ENCODE data around the gene RAB21.

The RAB21 gene

GRCh38 chr12:71799106-71799505 lies 44.4 kb downstream of the RAB21 start:
- TF ChIP-seq GATA2 (IDR thresholded peaks at IDR 0.05; ENCODE audit: low read depth, low read length) (no peak), GATA3 (IDR thresholded peaks at IDR 0.05; ENCODE audit: low read depth, low read length) (no peak)

DNA sequence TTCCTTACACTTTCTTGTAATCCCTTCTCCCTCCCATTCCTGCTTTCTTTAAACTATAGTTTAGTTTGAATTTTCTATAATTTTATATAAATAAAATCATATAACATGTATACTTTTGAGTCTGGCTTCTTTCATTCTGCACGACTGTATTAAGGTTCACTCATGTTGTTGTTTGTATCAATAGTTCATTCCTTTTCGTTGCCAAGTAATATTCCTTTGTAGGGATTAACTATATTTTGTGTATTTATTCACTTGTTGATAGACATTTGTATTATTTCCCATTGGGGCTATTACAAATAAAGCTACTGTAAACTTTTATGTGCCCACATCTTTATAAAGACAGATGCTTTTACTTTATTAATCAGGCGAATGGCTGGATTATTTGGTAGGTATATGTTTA lies 45.5 kb downstream of the RAB21 start:
- no peak for TF ChIP-seq GATA3 (IDR thresholded peaks at IDR 0.05; ENCODE audit: low read depth, low read length)
- no peak for TF ChIP-seq GATA2 (IDR thresholded peaks at IDR 0.05; ENCODE audit: low read depth, low read length)

DNA sequence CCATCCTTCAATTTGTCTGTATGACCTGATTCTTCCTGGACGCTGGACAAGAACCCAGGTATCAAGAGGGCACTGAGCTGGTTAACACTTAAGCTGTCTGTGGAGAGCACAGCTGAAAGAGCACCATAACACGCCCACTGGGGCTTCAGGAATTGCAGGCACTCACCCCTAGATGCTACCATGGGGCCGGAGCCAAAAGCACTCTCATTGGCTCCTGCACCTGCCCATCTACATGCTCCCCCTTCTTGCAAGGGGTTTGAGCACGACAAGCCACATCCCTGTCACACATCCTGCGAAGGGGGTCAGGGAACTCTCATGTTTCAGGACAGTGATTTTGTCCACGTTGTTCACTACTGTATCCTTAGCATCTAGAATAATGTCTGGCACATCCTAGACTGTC lies 49.8 kb downstream of the RAB21 start:
- no peak for TF ChIP-seq GATA3 (IDR thresholded peaks at IDR 0.05; ENCODE audit: low read depth, low read length)
- no peak for TF ChIP-seq GATA2 (IDR thresholded peaks at IDR 0.05; ENCODE audit: low read depth, low read length)

DNA sequence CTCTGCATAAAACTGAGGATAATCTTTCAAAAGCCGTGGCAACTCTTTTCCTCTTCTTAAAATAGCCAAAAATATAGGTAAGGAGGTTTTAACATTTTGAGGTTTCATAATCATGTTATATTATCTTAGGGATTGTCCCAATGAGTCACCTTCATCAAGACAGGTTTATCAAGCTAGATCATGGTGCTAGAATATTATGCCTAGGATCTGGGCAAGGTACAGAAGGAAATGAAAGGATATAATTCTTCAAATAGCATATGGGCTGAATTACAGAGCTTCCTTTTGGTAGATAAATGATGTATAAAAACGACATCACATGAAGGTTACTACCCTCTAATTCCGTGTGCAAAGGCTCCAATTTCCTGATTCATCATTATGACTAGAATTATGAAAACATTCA lies 56.3 kb downstream of the RAB21 start:
- TF ChIP-seq GATA2 (IDR thresholded peaks at IDR 0.05; ENCODE audit: low read depth, low read length) (no peak), GATA3 (IDR thresholded peaks at IDR 0.05; ENCODE audit: low read depth, low read length) (no peak)

DNA sequence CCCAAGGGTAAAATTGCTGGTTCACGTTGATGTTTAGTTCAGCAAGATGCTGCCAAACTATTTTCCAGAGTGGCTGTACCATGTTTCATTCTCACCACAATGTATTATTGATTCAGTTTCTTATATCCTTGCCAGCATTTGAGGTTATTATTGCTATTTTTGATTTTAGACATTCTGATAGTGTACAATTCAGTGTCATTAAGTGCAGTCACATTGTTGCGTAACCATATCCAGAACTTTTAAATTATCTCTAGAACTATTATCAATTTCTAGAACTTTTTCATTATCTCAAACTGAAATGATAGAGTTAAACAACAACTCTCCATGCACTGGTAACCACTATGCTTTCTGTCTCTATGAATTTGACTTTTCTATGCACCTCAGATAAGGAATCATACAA lies 74.2 kb downstream of the RAB21 start:
- no peak for TF ChIP-seq GATA3 (IDR thresholded peaks at IDR 0.05; ENCODE audit: low read depth, low read length)

DNA sequence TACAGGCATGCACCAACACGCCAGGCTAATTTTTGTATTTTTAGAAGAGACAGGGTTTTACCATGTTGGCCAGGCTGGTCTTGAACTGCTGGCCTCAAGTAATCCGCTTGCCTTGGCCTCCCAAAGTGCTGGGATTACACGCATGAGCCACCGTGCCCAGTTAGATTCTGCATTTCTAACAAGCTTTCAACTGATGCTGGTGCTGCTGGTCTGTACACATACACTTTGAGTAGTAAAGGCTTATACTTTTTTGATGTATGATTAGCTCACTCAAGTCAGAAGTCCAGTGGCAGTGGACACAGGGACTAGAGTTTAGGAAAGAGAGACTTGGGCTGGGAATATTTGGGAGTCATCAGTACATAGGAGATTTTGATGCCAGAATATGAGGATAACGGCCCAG lies 82.7 kb downstream of the RAB21 start:
- TF ChIP-seq GATA2 (IDR thresholded peaks at IDR 0.05; ENCODE audit: low read depth, low read length) (no peak), GATA3 (IDR thresholded peaks at IDR 0.05; ENCODE audit: low read depth, low read length) (no peak)

DNA sequence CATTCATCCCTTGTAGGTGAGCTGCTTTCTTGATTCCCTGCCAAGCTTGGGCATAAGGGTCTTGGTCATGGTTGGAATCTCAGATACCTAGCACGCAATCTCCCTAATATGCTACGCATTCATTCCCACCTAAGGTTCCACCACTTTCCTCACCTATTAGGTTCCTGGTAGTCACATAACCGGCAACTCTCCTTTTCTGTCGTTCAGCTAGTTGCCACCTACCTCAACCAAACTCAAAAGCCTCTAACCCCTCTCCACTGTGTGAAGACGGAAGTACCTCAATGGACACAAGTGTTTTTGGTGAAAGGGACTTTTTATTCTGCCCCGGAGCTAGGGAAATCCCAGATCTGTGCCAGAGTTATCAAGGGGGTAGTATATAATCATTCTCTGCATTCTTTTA lies 83.6 kb downstream of the RAB21 start:
- TF ChIP-seq GATA2 (IDR thresholded peaks at IDR 0.05; ENCODE audit: low read depth, low read length) (no peak), GATA3 (IDR thresholded peaks at IDR 0.05; ENCODE audit: low read depth, low read length) (no peak)

DNA sequence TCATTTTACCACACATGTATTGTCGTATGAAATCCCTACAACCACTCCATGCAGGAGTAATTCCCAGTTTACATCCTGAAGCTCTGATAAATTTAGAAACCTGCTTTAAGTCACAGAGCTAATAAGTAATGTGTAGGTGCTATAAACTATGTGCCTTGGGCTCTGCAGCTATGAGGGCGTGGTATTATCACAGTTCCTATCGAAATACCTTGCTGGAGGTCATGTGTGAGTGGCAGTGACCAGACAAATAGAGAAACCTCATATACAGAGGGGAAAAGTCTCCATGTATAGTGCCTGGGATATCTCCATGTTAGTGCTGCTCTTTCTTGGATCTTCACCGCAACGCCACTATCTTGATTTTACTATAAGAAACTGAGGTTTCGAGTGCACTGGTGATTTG lies 84.0 kb downstream of the RAB21 start:
- TF ChIP-seq GATA2 (IDR thresholded peaks at IDR 0.05; ENCODE audit: low read depth, low read length) (no peak), GATA3 (IDR thresholded peaks at IDR 0.05; ENCODE audit: low read depth, low read length) (no peak)

DNA sequence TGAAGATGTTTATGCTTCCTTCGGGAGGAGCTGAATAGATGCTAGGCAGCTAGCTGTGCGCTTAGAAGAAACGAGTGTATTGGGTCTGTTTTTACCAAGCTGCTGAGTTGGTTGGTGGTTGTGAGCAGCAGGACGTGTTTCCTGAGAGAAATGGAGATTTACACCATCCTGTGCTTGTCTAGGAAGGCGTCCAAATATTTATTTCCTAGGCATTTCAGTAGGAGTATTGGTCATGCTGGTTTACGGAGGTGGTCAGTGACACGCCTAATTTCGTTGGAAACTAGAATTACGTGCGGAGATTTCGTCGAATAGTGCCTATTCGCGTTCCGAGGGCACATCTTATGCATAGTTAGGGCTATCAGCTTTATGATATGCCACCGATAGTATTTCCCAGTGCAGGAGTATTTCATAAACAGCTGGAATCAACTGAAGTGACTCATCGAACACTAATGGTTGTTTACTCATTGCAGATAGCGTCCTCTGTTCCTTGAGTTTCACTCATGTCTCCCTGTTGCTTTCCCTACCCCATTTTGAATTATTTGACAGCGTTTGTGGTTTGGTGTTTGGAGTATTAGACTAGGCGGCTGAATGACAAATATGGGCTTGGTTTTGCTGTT lies 85.7 kb downstream of the RAB21 start:
- no peak for TF ChIP-seq GATA2 (IDR thresholded peaks at IDR 0.05; ENCODE audit: low read depth, low read length)

DNA sequence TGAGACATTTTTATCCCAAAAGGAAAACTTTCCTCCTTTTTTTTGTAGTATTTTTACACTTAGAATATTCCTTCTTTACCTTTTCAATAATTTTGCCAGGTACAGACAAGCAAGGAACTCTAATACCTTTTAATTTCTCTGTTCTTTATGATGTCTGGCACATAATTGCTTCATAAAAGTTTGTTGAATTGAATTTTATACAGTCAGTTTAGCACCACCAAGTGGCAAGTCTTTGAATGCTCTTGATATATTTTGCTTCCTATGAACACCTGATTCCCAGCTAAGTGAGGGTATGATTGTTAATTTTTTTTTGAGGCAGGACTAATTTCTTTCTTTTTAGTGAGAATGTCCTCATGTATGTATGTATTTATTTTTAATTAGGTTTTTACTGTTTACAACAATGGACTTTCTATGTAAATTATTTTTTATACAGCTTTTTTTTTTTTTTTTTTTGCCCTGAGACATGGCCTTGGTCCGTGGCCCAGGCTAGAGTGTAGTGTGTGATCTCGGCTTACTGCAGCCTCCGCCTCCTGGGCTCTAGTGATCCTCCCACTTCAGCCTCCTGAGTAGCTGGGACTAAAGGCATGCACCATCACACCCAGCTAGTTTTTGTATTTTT lies 91.8 kb downstream of the RAB21 start:
- no peak for TF ChIP-seq GATA3 (IDR thresholded peaks at IDR 0.05; ENCODE audit: low read depth, low read length)
- no peak for TF ChIP-seq GATA2 (IDR thresholded peaks at IDR 0.05; ENCODE audit: low read depth, low read length)

GRCh38 chr12:71848212-71848611 lies 93.5 kb downstream of the RAB21 start:
- TF ChIP-seq GATA2 (IDR thresholded peaks at IDR 0.05; ENCODE audit: low read depth, low read length) = no peak
- TF ChIP-seq GATA3 (IDR thresholded peaks at IDR 0.05; ENCODE audit: low read depth, low read length) = no peak

- TF ChIP-seq GATA2 (IDR thresholded peaks at IDR 0.05; ENCODE audit: low read depth, low read length) (no peak), GATA3 (IDR thresholded peaks at IDR 0.05; ENCODE audit: low read depth, low read length) (no peak)
Measured at GRCh38 chr12:71849109-71849851, 94.6 kb downstream of the RAB21 start.

Measured in SH-SY5Y (cell line).